ENCODE results near the gene CYB5B. TPM values are rescaled to one million over a fixed set of nuclear protein-coding genes. Genes with fewer than 3 reads are reported as not detected.

Gene CYB5B
- total RNA-seq, 8 experiments from 2014 or later, result 26.4 to 139 (median 81.4) TPM

DNA sequence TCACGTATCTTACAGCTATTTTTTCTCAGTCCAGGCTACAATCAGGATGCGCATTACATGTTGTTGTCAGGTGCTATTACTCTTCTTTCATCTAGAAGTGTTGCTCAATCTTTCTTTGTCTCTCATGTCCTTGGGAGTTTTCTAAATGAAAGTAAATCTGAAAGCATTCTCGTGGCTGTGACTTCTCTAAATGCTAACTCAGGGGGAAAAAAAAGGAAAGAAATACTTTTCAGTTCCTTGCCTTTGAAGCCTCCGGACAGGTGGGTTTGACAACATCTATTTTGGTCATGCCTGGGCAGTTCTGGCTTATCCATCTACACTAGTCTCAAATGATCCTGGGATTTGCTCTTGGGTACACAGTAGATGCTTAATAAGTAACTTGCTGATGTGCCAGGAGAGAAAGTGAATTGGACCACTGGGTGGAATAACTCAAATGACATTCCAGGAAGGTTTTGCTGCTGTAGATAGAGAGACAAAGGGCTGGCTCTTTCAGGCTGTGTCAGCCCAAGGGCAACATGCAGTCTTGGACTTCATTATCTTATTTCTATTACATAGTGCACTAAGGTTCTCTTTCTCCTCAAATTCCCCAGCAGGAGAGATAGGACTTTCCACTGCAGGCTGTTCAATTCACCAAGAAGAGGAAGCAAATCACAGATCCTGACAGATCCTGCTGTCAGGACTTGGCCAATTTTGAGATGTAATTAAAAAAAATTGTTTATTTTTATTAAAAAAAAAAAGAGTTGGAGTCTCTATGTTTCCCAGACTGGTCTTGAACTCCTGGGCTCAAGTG, 77.7 kb downstream of the CYB5B start:
- Histone ChIP-seq H3K27ac (no peak overlapping the region), H3K4me1 (replicated peaks in 1 of 2) (no peaks in the 10 kb centered on the region), H3K4me3 (no peak overlapping the region)
- in situ Hi-C loops (cut with MboI; ENCODE audit: low pct_unique_long_range_greater_than_20kb in 2 of 9, low sequenced_read_pairs in 9 of 9, unreplicated experiment in 9 of 9), result no loop called here
- ATAC-seq (replicated peaks in 6 of 8), result peak in 2 of 8 experiments; percentile 18 to 48
- 35 to 92% (median 77%) methylated on average over 1 to 4 of the region's 4 CpGs; no CpG with 5 or more reads in 1 of the 10 experiments for whole genome bisulfite sequencing, 10 experiments

GRCh38 chr16:69503244-69503643, 78.8 kb downstream of the CYB5B start:
- Histone ChIP-seq H3K4me3 (no peak overlapping the region), H3K4me1 (replicated peaks in 1 of 2) (no peaks in the 10 kb centered on the region), H3K27ac (no peak overlapping the region)
- ATAC-seq (replicated peaks in 6 of 8), result no peak
- 80 to 100% (median 96%) methylated on average over 1 to 2 of the region's 4 CpGs; no CpG with 5 or more reads in 4 of the 10 experiments for WGBS, 10 experiments
- in situ Hi-C loops (cut with MboI; ENCODE audit: low pct_unique_long_range_greater_than_20kb in 2 of 9, low sequenced_read_pairs in 9 of 9, unreplicated experiment in 9 of 9), result no loop called here

DNA sequence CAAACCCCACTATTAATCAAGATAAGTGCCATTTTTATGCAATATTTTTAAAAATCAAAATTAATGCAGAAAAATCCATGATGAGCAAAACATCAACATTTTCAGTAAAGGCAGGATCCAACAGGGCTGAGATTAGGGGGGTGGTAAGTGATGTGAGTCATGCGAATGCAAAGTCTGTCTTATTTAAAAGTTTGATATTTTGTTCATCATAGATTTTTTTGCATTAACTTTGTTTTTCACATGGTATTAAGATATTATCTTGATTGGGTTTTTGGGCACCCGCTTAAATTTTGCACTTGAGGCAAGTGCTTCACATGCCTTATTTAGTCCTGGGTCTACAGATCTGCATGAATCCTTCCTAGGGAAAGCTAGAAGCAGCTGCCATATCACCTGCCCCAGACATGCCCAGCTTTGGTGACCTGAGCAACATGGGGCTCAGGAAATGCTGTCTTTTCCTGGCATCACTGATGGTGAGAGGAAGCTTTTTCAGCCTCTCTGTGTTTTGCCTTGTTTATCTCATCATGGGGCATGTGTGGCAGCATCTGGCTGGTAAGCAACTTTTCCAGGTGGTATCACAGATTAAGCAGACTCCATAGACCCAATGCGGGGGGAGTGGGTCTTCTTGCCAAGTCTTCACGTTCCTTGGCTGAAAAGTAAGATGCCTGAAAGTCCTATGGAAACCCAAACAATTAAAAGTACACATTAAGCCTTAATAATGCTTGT, 83.8 kb downstream of the CYB5B start:
- in situ Hi-C loops (cut with MboI; ENCODE audit: low pct_unique_long_range_greater_than_20kb in 2 of 9, low sequenced_read_pairs in 9 of 9, unreplicated experiment in 9 of 9), result no loop called here
- peak in 1 of 8 experiments; percentile 61 for ATAC-seq (replicated peaks in 6 of 8)
- 42 to 100% (median 75%) methylated on average over 1 to 3 of the region's 4 CpGs; no CpG with 5 or more reads in 3 of the 10 experiments for WGBS, 10 experiments

GRCh38 chr16:69509125-69509524, 84.7 kb downstream of the CYB5B start:
- Histone ChIP-seq H3K4me1 (replicated peaks in 1 of 2) (no peaks in the 10 kb centered on the region), H3K4me3 (no peak overlapping the region), H3K27ac (no peak overlapping the region)
- ATAC-seq (replicated peaks in 6 of 8), result no peak
- 25 to 100% (median 81%) methylated on average over 1 to 5 of the region's 5 CpGs for WGBS, 10 experiments
- in situ Hi-C loops (cut with MboI; ENCODE audit: low pct_unique_long_range_greater_than_20kb in 2 of 9, low sequenced_read_pairs in 9 of 9, unreplicated experiment in 9 of 9), result no loop called here

More for the DNA sequence above, 83.8 kb downstream of the CYB5B start:
- H3K27ac ChIP-seq, result no peak overlapping the region
- H3K4me3 ChIP-seq, result no peak overlapping the region
- H3K4me1 ChIP-seq (replicated peaks in 1 of 2), result no peaks in the 10 kb centered on the region

- Histone ChIP-seq H3K4me1 (replicated peaks in 1 of 2) (no peaks in the 10 kb centered on the region), H3K27ac (no peak overlapping the region), H3K4me3 (no peak overlapping the region)
- WGBS, 10 experiments, result 85 to 100% (median 98%) methylated on average over 2 to 4 of the region's 4 CpGs; no CpG with 5 or more reads in 1 of the 10 experiments
- ATAC-seq (replicated peaks in 6 of 8), result no peak
- in situ Hi-C loops (cut with MboI; ENCODE audit: low pct_unique_long_range_greater_than_20kb in 2 of 9, low sequenced_read_pairs in 9 of 9, unreplicated experiment in 9 of 9), result no loop called here
Observed at GRCh38 chr16:69511651-69512050, 87.2 kb downstream of the CYB5B start.

- no peak for ATAC-seq (replicated peaks in 6 of 8)
- H3K4me1 ChIP-seq (replicated peaks in 1 of 2), result no peaks in the 10 kb centered on the region
- in situ Hi-C loops (cut with MboI; ENCODE audit: low pct_unique_long_range_greater_than_20kb in 2 of 9, low sequenced_read_pairs in 9 of 9, unreplicated experiment in 9 of 9), result no loop called here
- H3K27ac ChIP-seq, result no peak overlapping the region
- WGBS, 10 experiments, result 0 to 86% (median 65%) methylated on average over 1 to 2 of the region's 2 CpGs; no CpG with 5 or more reads in 3 of the 10 experiments
- H3K4me3 ChIP-seq, result no peak overlapping the region
Observed at GRCh38 chr16:69513180-69513966, 89.0 kb downstream of the CYB5B start.

DNA sequence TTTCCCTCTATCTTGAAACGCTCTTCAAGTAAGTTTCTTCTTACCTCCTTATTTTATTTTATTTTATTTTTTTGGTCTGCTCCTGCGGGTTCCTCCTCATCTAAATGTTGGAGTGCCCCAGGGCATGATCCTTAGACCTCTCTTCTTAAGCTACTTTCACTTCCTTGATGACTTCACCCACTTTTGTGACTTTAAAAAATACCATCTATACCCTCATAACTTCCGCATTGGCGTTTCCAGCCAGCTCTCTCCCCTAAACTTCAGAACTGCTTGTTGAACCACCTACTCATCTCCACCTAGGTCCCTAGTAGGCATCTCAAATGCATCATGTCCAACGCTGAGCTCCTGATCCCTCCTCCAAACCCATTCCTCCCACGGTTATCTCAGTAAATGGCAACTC, 89.9 kb downstream of the CYB5B start:
- 69 to 100% (median 92%) methylated on average over 1 to 6 of the region's 6 CpGs for WGBS, 10 experiments
- Histone ChIP-seq H3K4me3 (no peak overlapping the region), H3K27ac (no peak overlapping the region), H3K4me1 (replicated peaks in 1 of 2) (no peaks in the 10 kb centered on the region)
- ATAC-seq (replicated peaks in 6 of 8), result no peak
- in situ Hi-C loops (cut with MboI; ENCODE audit: low pct_unique_long_range_greater_than_20kb in 2 of 9, low sequenced_read_pairs in 9 of 9, unreplicated experiment in 9 of 9), result no loop called here

Other genes with a start within 250 kb of the CYB5B start
- 10 to 100 TPM in 3 of 8 experiments, 1 to 10 TPM in 5; 4.7 to 34.7 (median 9.2) TPM for gene SNTB2, start 237.5 kb upstream of the CYB5B start, total RNA-seq
- 10 to 100 TPM; 28.3 to 51.8 (median 42.8) TPM for gene VPS4A, start 113.3 kb upstream of the CYB5B start, total RNA-seq
- gene PDF, start 94.0 kb upstream of the CYB5B start, total RNA-seq, result 10 to 100 TPM in 1 of 8 experiments, 1 to 10 TPM in 7; 3.0 to 12.8 (median 5.8) TPM
- gene COG8, start 85.1 kb upstream of the CYB5B start, total RNA-seq, result 10 to 100 TPM; 20.8 to 46.9 (median 28.0) TPM
- gene NIP7, start 84.8 kb upstream of the CYB5B start, total RNA-seq, result 10 to 100 TPM; 10.2 to 44.6 (median 22.4) TPM
- 1 to 10 TPM in 3 of 8 experiments, under 1 TPM in 5; 0.33 to 3.8 (median 0.79) TPM for gene TMED6, start 72.8 kb upstream of the CYB5B start, total RNA-seq
- 10 to 100 TPM; 10.0 to 32.6 (median 20.5) TPM for gene TERF2, start 38.6 kb upstream of the CYB5B start, total RNA-seq
- gene NFAT5, start 141.3 kb downstream of the CYB5B start, total RNA-seq, result 10 to 100 TPM in 6 of 8 experiments, 1 to 10 TPM in 2; 8.1 to 68.6 (median 19.1) TPM